Renal cortex interstitium (tissue), 11 donors: ENCODE results near the gene UGT3A2. TPM values are rescaled to one million over a fixed set of nuclear protein-coding genes. Genes with fewer than 3 reads are reported as not detected.
"Not testable (repeated sequence)": the region's sequence is repeated elsewhere in the genome, so short reads cannot be mapped to it uniquely, and the experiment has no call there.

Experiments
- DNase-seq, 11 donors: peaks; one replicate each; pipeline ENCODE4 v3.0.0-alpha.2; 2013; ENCODE audit warnings: low read depth in 9 of 11, low spot score in 4 of 11; ENCODE audit errors: extremely low read depth in 1 of 11
- polyA plus RNA-seq, 3 donors: library from polyadenylated mRNA; unstranded; fragments of 120-200 nt; gene quantifications; one replicate each; pipeline ENCODE4 v1.2.1, GENCODE V29; 2013; ENCODE audit not compliant: insufficient read length in 3 of 3

UGT3A2 gene
- polyA plus RNA-seq, 3 donors, result 11.3 to 19.4 (median 17.1) TPM

GRCh38 chr5:36058776-36059175 lies 7.9 kb downstream of the UGT3A2 start:
- no peak for DNase-seq

GRCh38 chr5:36057386-36057785 lies 9.3 kb downstream of the UGT3A2 start:
- no peak for DNase-seq

- no peak for DNase-seq
Observed at GRCh38 chr5:36056422-36056821, 10.3 kb downstream of the UGT3A2 start.

GRCh38 chr5:36055984-36056383 lies 10.7 kb downstream of the UGT3A2 start:
- no peak for DNase-seq

- no peak for DNase-seq
Observed at GRCh38 chr5:36054647-36055046, 12.0 kb downstream of the UGT3A2 start.

- no peak for DNase-seq
Observed at GRCh38 chr5:36052538-36052937, 14.1 kb downstream of the UGT3A2 start.

GRCh38 chr5:36049949-36050348 lies 16.7 kb downstream of the UGT3A2 start:
- no peak for DNase-seq

- no peak for DNase-seq
Observed at GRCh38 chr5:36047384-36048160, 19.1 kb downstream of the UGT3A2 start.

- no peak for DNase-seq
Observed at GRCh38 chr5:36045895-36046294, 20.8 kb downstream of the UGT3A2 start.

- no peak for DNase-seq
Observed at GRCh38 chr5:36041537-36041845, 25.2 kb downstream of the UGT3A2 start.

- no peak for DNase-seq
Observed at GRCh38 chr5:36040651-36041536, 25.8 kb downstream of the UGT3A2 start.

- DNase-seq, result no peak
Observed at GRCh38 chr5:36035696-36036095, 31.0 kb downstream of the UGT3A2 start.

GRCh38 chr5:36034536-36035134 lies 32.0 kb downstream of the UGT3A2 start:
- not testable (repeated sequence) for DNase-seq

- no peak for DNase-seq
Observed at GRCh38 chr5:36033486-36033885, 33.2 kb downstream of the UGT3A2 start.

GRCh38 chr5:36033047-36033446 lies 33.6 kb downstream of the UGT3A2 start:
- DNase-seq, result no peak

GRCh38 chr5:36031223-36031622 lies 35.5 kb downstream of the UGT3A2 start:
- no peak for DNase-seq

GRCh38 chr5:36029914-36030313 lies 36.8 kb downstream of the UGT3A2 start:
- DNase-seq, result no peak

- DNase-seq, result no peak
Observed at GRCh38 chr5:36028816-36029465, 37.7 kb downstream of the UGT3A2 start.

- DNase-seq, result no peak
Observed at GRCh38 chr5:36027711-36028110, 39.0 kb downstream of the UGT3A2 start.
